CMK (cell line): ENCODE results near the gene PCDH19.

Experiments
- DNase-seq: peaks from one replicate; pipeline ENCODE4 v3.0.0-alpha.2; 2010; ENCODE audit warnings: low read depth

Gene PCDH19

GRCh38 chrX:100404851-100405250 is 5.2 kb downstream of the PCDH19 start:
- DNase-seq: no peak

- DNase-seq: no peak
These were observed 14.3 kb downstream of the PCDH19 start for GRCh38 chrX:100395781-100396180.

- no peak for DNase-seq
These were observed 28.5 kb downstream of the PCDH19 start for GRCh38 chrX:100381619-100382018.

- DNase-seq: no peak
These were observed 30.6 kb downstream of the PCDH19 start for GRCh38 chrX:100379388-100379986.

- no peak for DNase-seq
These were observed 32.2 kb downstream of the PCDH19 start for GRCh38 chrX:100377826-100378225.

- no peak for DNase-seq
These were observed 33.5 kb downstream of the PCDH19 start for GRCh38 chrX:100376576-100376975.

- no peak for DNase-seq
These were observed 36.4 kb downstream of the PCDH19 start for GRCh38 chrX:100373673-100374072.

GRCh38 chrX:100368167-100368566 is 41.9 kb downstream of the PCDH19 start:
- no peak for DNase-seq

GRCh38 chrX:100363896-100364295 is 46.2 kb downstream of the PCDH19 start:
- DNase-seq: no peak

GRCh38 chrX:100358766-100359165 is 51.3 kb downstream of the PCDH19 start:
- DNase-seq: no peak

GRCh38 chrX:100356351-100356896 is 53.6 kb downstream of the PCDH19 start:
- no peak for DNase-seq

GRCh38 chrX:100355680-100356079 is 54.4 kb downstream of the PCDH19 start:
- DNase-seq: no peak

GRCh38 chrX:100353326-100353725 is 56.7 kb downstream of the PCDH19 start:
- no peak for DNase-seq

GRCh38 chrX:100350704-100351489 is 59.2 kb downstream of the PCDH19 start:
- no peak for DNase-seq

- DNase-seq: no peak
These were observed 60.7 kb downstream of the PCDH19 start for GRCh38 chrX:100349391-100349790.

- no peak for DNase-seq
These were observed 68.9 kb downstream of the PCDH19 start for GRCh38 chrX:100341142-100341510.

GRCh38 chrX:100340491-100341141 is 69.5 kb downstream of the PCDH19 start:
- no peak for DNase-seq

GRCh38 chrX:100328351-100328750 is 81.7 kb downstream of the PCDH19 start:
- no peak for DNase-seq

GRCh38 chrX:100319716-100320115 is 90.4 kb downstream of the PCDH19 start:
- DNase-seq: no peak

GRCh38 chrX:100316987-100317386 is 93.1 kb downstream of the PCDH19 start:
- no peak for DNase-seq

- no peak for DNase-seq
These were observed 94.5 kb downstream of the PCDH19 start for GRCh38 chrX:100315566-100315965.

GRCh38 chrX:100299559-100299958 is 110.5 kb downstream of the PCDH19 start:
- no peak for DNase-seq

- DNase-seq: no peak
These were observed 112.3 kb downstream of the PCDH19 start for GRCh38 chrX:100297728-100298127.
